Keratinocyte (primary cell): ENCODE data around the gene ZNF584. TPM values are rescaled to one million over a fixed set of nuclear protein-coding genes. Genes with fewer than 3 reads are reported as not detected.
A peak's percentile ranks its signal among the peaks of the same experiment; 100 is the strongest.
"Not testable (repeated sequence)": the region's sequence is repeated elsewhere in the genome, so short reads cannot be mapped to it uniquely, and the experiment has no call there.

Source experiments
- DNase-seq: peaks from one replicate; pipeline ENCODE4 v3.0.0-alpha.2; 2011; ENCODE audit warnings: low read depth, missing footprints, low spot score
- FAIRE-seq: peaks from 2 replicates; lab custom pipeline; 2011; peaks lifted over from hg19 to GRCh38; lab: Jason Lieb, UNC
- H2AFZ ChIP-seq: 2 replicates; pipeline ENCODE4 v1.6.0; 2012; ENCODE audit warnings: low read length, control low read depth, inconsistent platforms; ENCODE audit not compliant: control insufficient read depth
- H3K27ac ChIP-seq: 2 replicates; pipeline ENCODE4 v1.5.1; 2011; ENCODE audit warnings: low read length; ENCODE audit not compliant: control insufficient read depth, insufficient read depth
- H3K27me3 ChIP-seq: 3 replicates; pipeline ENCODE4 v1.6.0; 2011; ENCODE audit warnings: low read length; ENCODE audit not compliant: control insufficient read depth, insufficient read depth; ENCODE audit errors: extremely low read depth
- H3K36me3 ChIP-seq, 2 experiments: 2 replicates in 1 of 2; 3 replicates in 1 of 2; pipeline ENCODE4 v1.5.1; 2011; ENCODE audit warnings: low read length in 2 of 2, mild to moderate bottlenecking in 1 of 2; ENCODE audit not compliant: control insufficient read depth in 2 of 2, insufficient read depth in 2 of 2; ENCODE audit errors: extremely low read depth in 1 of 2
- H3K4me1 ChIP-seq: 3 replicates; pipeline ENCODE4 v1.5.1; 2011; ENCODE audit warnings: low read length; ENCODE audit not compliant: control insufficient read depth, insufficient read depth; ENCODE audit errors: extremely low read depth
- H3K4me2 ChIP-seq: 3 replicates; pipeline ENCODE4 v1.6.0; 2011; ENCODE audit warnings: low read depth, low read length; ENCODE audit not compliant: control insufficient read depth, insufficient read depth; ENCODE audit errors: extremely low read depth
- H3K4me3 ChIP-seq, 3 experiments: fragments of 200-600 bp in 1 of 3; sonication (generic) in 1 of 3; 2 replicates in 2 of 3; 3 replicates in 1 of 3; pipeline ENCODE4 v1.5.1; 2011 to 2016; ENCODE audit warnings: low read length in 3 of 3, mild to moderate bottlenecking in 3 of 3, control low read depth in 2 of 3, inconsistent platforms in 1 of 3, low read depth in 1 of 3, mixed read lengths in 1 of 3, mixed run types in 1 of 3, moderate library complexity in 1 of 3; ENCODE audit not compliant: control insufficient read depth in 2 of 3, insufficient read depth in 2 of 3; ENCODE audit errors: extremely low read depth in 1 of 3
- H3K79me2 ChIP-seq: 2 replicates; pipeline ENCODE4 v1.6.0; 2012; ENCODE audit warnings: low read length; ENCODE audit not compliant: control insufficient read depth, insufficient read depth
- H3K9ac ChIP-seq: 3 replicates; pipeline ENCODE4 v1.6.0; 2011; ENCODE audit warnings: low read length; ENCODE audit not compliant: control insufficient read depth, insufficient read depth; ENCODE audit errors: extremely low read depth
- H3K9me1 ChIP-seq: 3 replicates; pipeline ENCODE4 v1.6.0; 2011; ENCODE audit warnings: low read length; ENCODE audit not compliant: control insufficient read depth, insufficient read depth; ENCODE audit errors: extremely low read depth
- H3K9me3 ChIP-seq: 2 replicates; pipeline ENCODE4 v1.5.1; 2012; ENCODE audit warnings: low read depth, low read length; ENCODE audit not compliant: control insufficient read depth
- H4K20me1 ChIP-seq: 3 replicates; pipeline ENCODE4 v1.6.0; 2011; ENCODE audit warnings: low read length; ENCODE audit not compliant: control insufficient read depth, insufficient read depth; ENCODE audit errors: extremely low read depth
- CTCF ChIP-seq, 3 experiments: IDR thresholded peaks in 1 of 3; conservative IDR thresholded peaks in 1 of 3; optimal IDR thresholded peaks in 1 of 3; 2 replicates in 2 of 3; 3 replicates in 1 of 3; pipeline versions ENCODE3 to v1.5.1; 2011; ENCODE audit warnings: low read length in 3 of 3, mild to moderate bottlenecking in 3 of 3, moderate library complexity in 2 of 3, control low read depth in 1 of 3, inconsistent platforms in 1 of 3; ENCODE audit not compliant: insufficient read depth in 2 of 3; ENCODE audit errors: extremely low read depth in 1 of 3
- EZH2 ChIP-seq: IDR thresholded peaks from one replicate; pipeline ENCODE4 v1.6.1; 2012; ENCODE audit warnings: inconsistent platforms, mild to moderate bottlenecking, low read length, moderate library complexity
- dilution Hi-C: fragments of 300-500 bp; cut with MboI; formaldehyde crosslinking; loops from one replicate; pipeline ENCODE4 v1.7.0; 2020; ENCODE audit warnings: low sequenced_read_pairs; ENCODE audit not compliant: extremely low pct_ligation_motif_present
- polyA plus RNA-seq, 5 experiments: library from polyadenylated mRNA; depleted of rRNA in 3 of 5; stranded (reverse) in 3 of 5; stranded (forward) in 1 of 5; unstranded in 1 of 5; fragments of >200 nt; gene quantifications; 1 replicate in 1 of 5; 2 replicates in 3 of 5; 3 replicates in 1 of 5; pipeline versions ENCODE4 v1.2.1 to v1.2.3, GENCODE V29; 2011 to 2012; ENCODE audit warnings: missing spikeins in 2 of 5, low read depth in 1 of 5, low replicate concordance in 1 of 5

ZNF584 gene
- polyA plus RNA-seq, 1 donor (not counting 4 experiments of a cell fraction or from before 2014, with no cell fraction given), result 12.2 TPM

- Histone ChIP-seq H3K4me3 (peak overlapping the region; percentile 55 to 73 (median 67)), H3K9me1 (no peaks in the 10 kb centered on the region), H3K4me1 (peaks cover 11% of the 10 kb centered on the region), H4K20me1 (no peaks in the 10 kb centered on the region), H2AFZ (peak overlapping the region; percentile 58), H3K27ac (peak overlapping the region; percentile 49), H3K9ac (peak overlapping the region; percentile 72), H3K9me3 (no peaks in the 10 kb centered on the region), H3K79me2 (peaks cover 5% of the 10 kb centered on the region), H3K27me3 (no peaks in the 10 kb centered on the region), H3K4me2 (peak overlapping the region; percentile 76), H3K36me3 (no peaks in the 10 kb centered on the region)
- DNase-seq (peak; percentile 97), FAIRE-seq (peak; percentile 73)
- dilution Hi-C loops, result no loop called here
- peak in 2 of 3 experiments; percentile 13 to 21 for TF ChIP-seq CTCF (optimal IDR thresholded peaks at IDR 0.05 in 1 of 3, IDR thresholded peaks at IDR 0.05 in 1 of 3, conservative IDR thresholded peaks at IDR 0.05 in 1 of 3; ENCODE audit: extremely low read depth in 1 of 3, insufficient read depth in 2 of 3, low read length in 3 of 3)
- no peak for TF ChIP-seq EZH2
These were observed 7.3 kb upstream of the ZNF584 start for GRCh38 chr19:58400916-58401839.

- H3K9me1 ChIP-seq, result no peaks in the 10 kb centered on the region
- H3K4me3 ChIP-seq, result peak overlapping the region; percentile 55 to 73 (median 67)
- H3K9ac ChIP-seq, result peak overlapping the region; percentile 72
- no peak for FAIRE-seq
- no peak overlapping the region for H2AFZ ChIP-seq
- no peaks in the 10 kb centered on the region for H3K9me3 ChIP-seq
- H3K27ac ChIP-seq, result peak overlapping the region; percentile 49
- DNase-seq, result no peak
- H3K4me2 ChIP-seq, result peak overlapping the region; percentile 76
- H3K79me2 ChIP-seq, result peaks cover 5% of the 10 kb centered on the region
- dilution Hi-C loops, result no loop called here
- TF ChIP-seq CTCF (optimal IDR thresholded peaks at IDR 0.05 in 1 of 3, IDR thresholded peaks at IDR 0.05 in 1 of 3, conservative IDR thresholded peaks at IDR 0.05 in 1 of 3; ENCODE audit: extremely low read depth in 1 of 3, insufficient read depth in 2 of 3, low read length in 3 of 3) (no peak), EZH2 (no peak)
- H3K36me3 ChIP-seq, result no peaks in the 10 kb centered on the region
- no peaks in the 10 kb centered on the region for H3K27me3 ChIP-seq
- peaks cover 11% of the 10 kb centered on the region for H3K4me1 ChIP-seq
- H4K20me1 ChIP-seq, result no peaks in the 10 kb centered on the region
These were observed 6.5 kb upstream of the ZNF584 start for GRCh38 chr19:58401840-58402421.

GRCh38 chr19:58403920-58404478 lies 4.5 kb upstream of the ZNF584 start:
- not testable (repeated sequence) for H3K4me2 ChIP-seq, FAIRE-seq

More at GRCh38 chr19:58403920-58404478, 4.5 kb upstream of the ZNF584 start:
- H4K20me1 ChIP-seq, H2AFZ ChIP-seq, H3K27me3 ChIP-seq, H3K9me3 ChIP-seq, H3K4me3 ChIP-seq, H3K27ac ChIP-seq, DNase-seq, H3K9ac ChIP-seq, H3K9me1 ChIP-seq, dilution Hi-C loops, H3K36me3 ChIP-seq: not testable (repeated sequence)
- Histone ChIP-seq H3K4me1 (peaks cover 20% of the 10 kb centered on the region), H3K79me2 (peaks cover 22% of the 10 kb centered on the region)
